Measurements from ENCODE around the gene POU6F1.

DNA sequence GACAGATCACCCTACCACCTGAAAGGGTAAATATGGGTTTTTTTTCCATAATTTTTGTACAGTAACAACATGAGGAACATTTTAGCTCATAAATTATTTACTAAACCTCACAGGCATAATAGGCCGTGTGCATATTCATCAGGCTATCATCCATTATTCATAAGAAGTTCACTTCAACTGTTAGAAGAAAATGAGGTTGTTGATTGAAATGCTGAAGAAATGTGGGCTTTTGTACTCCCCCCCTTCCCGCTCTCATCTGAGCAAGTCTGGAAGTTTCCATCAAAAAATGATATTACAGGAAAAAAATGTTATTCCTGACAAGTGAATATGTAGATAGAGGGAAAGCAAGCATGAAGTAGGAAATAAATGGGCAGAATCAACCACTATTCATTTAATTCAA lies 7.9 kb upstream of the POU6F1 start:
- TF ChIP-seq BACH1 (IDR thresholded peaks at IDR 0.05; ENCODE audit: low read length) (no peak), EGR1 (IDR thresholded peaks at IDR 0.05; ENCODE audit: borderline replicate concordance, low read depth, low read length) (no peak), JUN (IDR thresholded peaks at IDR 0.05; ENCODE audit: low read depth, low read length) (no peak), POLR2AphosphoS5 (IDR thresholded peaks at IDR 0.05; ENCODE audit: low read depth, low read length) (no peak), CHD2 (IDR thresholded peaks at IDR 0.05; ENCODE audit: low read length) (no peak), KDM1A (IDR thresholded peaks at IDR 0.05; ENCODE audit: borderline replicate concordance, low read length) (no peak), SP4 (IDR thresholded peaks at IDR 0.05; ENCODE audit: low read length) (no peak), EZH2 (IDR thresholded peaks at IDR 0.05; ENCODE audit: low read depth, low read length, severe bottlenecking) (no peak)
- TF ChIP-seq, protein P1, sequence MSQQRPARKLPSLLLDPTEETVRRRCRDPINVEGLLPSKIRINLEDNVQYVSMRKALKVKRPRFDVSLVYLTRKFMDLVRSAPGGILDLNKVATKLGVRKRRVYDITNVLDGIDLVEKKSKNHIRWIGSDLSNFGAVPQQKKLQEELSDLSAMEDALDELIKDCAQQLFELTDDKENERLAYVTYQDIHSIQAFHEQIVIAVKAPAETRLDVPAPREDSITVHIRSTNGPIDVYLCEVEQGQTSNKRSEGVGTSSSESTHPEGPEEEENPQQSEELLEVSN (IDR thresholded peaks at IDR 0.05): no peak

All from H1 (cell line).